ENCODE results near the gene FXYD6.
A peak's percentile ranks its signal among the peaks of the same experiment; 100 is the strongest.
"Not testable (repeated sequence)": the region's sequence is repeated elsewhere in the genome, so short reads cannot be mapped to it uniquely, and the experiment has no call there.

FXYD6 gene

DNA sequence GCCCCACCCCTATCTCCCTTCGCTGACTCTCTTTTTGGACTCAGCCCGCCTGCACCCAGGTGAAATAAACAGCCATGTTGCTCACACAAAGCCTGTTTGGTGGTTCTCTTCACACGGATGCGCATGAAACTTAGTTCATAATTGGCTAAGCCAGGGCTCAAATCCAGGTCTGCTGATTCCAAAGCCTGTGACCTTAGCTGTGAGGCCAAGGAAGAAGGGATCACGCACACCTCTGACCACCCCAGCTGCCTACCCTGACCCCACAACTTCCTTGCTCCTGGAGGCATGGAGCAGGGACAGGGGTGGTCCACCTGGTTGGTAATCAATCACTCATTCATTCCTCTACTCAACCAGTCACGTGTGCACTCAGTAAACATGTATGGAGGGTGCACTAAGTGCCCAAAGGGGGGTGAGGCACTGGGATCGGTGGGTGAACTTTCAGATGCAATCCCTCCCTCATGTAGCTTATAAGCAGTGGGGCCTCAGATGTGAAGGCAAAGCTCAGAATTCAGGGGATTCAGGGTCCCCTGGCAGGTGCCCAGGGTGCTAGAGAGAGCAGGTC lies 62.2 kb downstream of the FXYD6 start:
- Histone ChIP-seq H3K9me2 (replicated peaks; ENCODE audit: insufficient read depth, low read length) (no peaks in the 10 kb centered on the region), H3K9ac (ENCODE audit: low read length) (no peak overlapping the region; the same call in 1 of the 2 replicates), H3K27ac (ENCODE audit: low read length) (peak overlapping the region; percentile 85; the same call in 1 of the 2 replicates), H3K4me1 (ENCODE audit: low read length) (peaks cover 26% of the 10 kb centered on the region), H3K4me3 (ENCODE audit: low read length) (no peak overlapping the region), H3K36me3 (replicated peaks; ENCODE audit: insufficient read depth, low read length) (no peaks in the 10 kb centered on the region), H3K27me3 (replicated peaks; ENCODE audit: insufficient read depth, low read length) (no peaks in the 10 kb centered on the region), H4K20me1 (ENCODE audit: insufficient read depth, low read length) (no peaks in the 10 kb centered on the region), H3F3A (ENCODE audit: insufficient read depth, low read length) (no peaks in the 10 kb centered on the region; the same call in 1 of the 2 replicates), H3K79me2 (ENCODE audit: low read length) (no peaks in the 10 kb centered on the region), H3K9me3 (replicated peaks; ENCODE audit: insufficient read depth, low read length) (no peaks in the 10 kb centered on the region), H2AFZ (ENCODE audit: low read length) (peak overlapping the region; percentile 64), H3K4me2 (ENCODE audit: low read depth, low read length) (no peak overlapping the region)
- TF ChIP-seq EZH2phosphoT487 (IDR thresholded peaks at IDR 0.05; ENCODE audit: low read length), result no peak
- TF ChIP-seq EZH2 (optimal IDR thresholded peaks at IDR 0.05; ENCODE audit: low read depth, low read length), result no peak
- TF ChIP-seq, protein P1, sequence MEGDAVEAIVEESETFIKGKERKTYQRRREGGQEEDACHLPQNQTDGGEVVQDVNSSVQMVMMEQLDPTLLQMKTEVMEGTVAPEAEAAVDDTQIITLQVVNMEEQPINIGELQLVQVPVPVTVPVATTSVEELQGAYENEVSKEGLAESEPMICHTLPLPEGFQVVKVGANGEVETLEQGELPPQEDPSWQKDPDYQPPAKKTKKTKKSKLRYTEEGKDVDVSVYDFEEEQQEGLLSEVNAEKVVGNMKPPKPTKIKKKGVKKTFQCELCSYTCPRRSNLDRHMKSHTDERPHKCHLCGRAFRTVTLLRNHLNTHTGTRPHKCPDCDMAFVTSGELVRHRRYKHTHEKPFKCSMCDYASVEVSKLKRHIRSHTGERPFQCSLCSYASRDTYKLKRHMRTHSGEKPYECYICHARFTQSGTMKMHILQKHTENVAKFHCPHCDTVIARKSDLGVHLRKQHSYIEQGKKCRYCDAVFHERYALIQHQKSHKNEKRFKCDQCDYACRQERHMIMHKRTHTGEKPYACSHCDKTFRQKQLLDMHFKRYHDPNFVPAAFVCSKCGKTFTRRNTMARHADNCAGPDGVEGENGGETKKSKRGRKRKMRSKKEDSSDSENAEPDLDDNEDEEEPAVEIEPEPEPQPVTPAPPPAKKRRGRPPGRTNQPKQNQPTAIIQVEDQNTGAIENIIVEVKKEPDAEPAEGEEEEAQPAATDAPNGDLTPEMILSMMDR (IDR thresholded peaks at IDR 0.05; ENCODE audit: low read length), result no peak
- no peak for DNase-seq

DNA sequence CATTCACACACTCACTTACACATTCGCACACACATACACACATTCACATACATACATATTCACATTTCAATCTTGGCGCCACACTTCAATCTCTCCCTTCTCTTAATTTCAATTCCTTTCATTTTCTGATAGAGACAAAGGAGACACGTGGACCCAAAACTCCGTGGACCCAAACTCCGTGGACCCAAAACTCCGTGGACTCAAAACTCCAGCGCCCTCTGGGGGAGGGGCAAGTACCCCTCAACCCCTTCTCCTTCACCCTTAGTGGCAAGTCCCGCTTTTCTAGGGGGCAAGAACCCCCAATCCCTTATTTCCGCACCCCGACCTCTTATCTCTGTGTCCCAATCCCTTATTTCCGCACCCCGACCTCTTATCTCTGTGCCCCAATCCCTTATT lies 66.4 kb downstream of the FXYD6 start:
- not testable (repeated sequence) for H3K27ac ChIP-seq (ENCODE audit: low read length); H3K79me2 ChIP-seq (ENCODE audit: low read length); DNase-seq; H3K9me3 ChIP-seq (replicated peaks; ENCODE audit: insufficient read depth, low read length); H3K4me1 ChIP-seq (ENCODE audit: low read length); H3K36me3 ChIP-seq (replicated peaks; ENCODE audit: insufficient read depth, low read length); H4K20me1 ChIP-seq (ENCODE audit: insufficient read depth, low read length); H3K27me3 ChIP-seq (replicated peaks; ENCODE audit: insufficient read depth, low read length); H3K9ac ChIP-seq (ENCODE audit: low read length); H2AFZ ChIP-seq (ENCODE audit: low read length); H3K4me2 ChIP-seq (ENCODE audit: low read depth, low read length); H3K4me3 ChIP-seq (ENCODE audit: low read length); H3F3A ChIP-seq (ENCODE audit: insufficient read depth, low read length); H3K9me2 ChIP-seq (replicated peaks; ENCODE audit: insufficient read depth, low read length)

DNA sequence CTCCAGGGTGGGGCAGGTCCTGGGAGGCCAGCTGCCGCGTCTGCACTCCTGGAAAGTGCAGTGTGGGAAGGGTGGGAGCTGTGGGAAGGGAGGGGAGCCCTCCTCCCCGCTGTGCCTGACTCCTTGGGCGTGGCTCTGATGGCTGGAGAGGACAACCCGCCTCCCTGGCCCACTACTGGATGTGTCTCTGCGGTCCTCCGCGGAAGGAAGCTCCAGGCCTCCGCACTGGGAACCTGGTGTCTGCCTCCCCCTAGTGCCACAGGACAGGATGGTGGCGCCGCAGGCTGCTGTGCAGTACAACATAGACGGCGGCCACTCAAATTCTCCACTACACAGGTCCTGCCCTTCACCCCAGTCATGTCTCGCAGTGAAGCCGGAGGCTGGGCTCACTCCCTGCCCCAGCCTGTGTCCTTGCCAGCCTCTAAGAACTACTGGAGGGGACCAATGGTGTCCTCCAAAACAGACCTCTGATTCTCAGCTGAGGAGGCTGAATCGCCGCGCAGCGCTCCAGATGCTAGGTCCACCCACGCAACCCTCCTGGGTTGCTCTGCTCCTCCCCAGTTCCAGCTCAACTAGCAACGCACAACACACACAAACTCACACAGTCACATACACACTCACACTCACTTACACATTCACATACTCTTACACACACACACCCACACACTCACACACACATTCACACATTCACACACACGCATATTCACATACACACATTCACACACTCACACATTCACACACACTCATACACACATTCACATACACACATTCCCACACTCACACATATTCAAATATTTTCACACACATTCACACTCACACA lies 67.0 kb downstream of the FXYD6 start:
- Histone ChIP-seq H3K9me2 (replicated peaks; ENCODE audit: insufficient read depth, low read length) (no peaks in the 10 kb centered on the region), H4K20me1 (ENCODE audit: insufficient read depth, low read length) (no peaks in the 10 kb centered on the region), H3K27me3 (replicated peaks; ENCODE audit: insufficient read depth, low read length) (no peaks in the 10 kb centered on the region; the same call in 1 of the 2 replicates), H3K36me3 (replicated peaks; ENCODE audit: insufficient read depth, low read length) (no peaks in the 10 kb centered on the region), H3K9ac (ENCODE audit: low read length) (no peak overlapping the region), H3K4me2 (ENCODE audit: low read depth, low read length) (no peak overlapping the region), H3K4me3 (ENCODE audit: low read length) (no peak overlapping the region), H3K9me3 (replicated peaks; ENCODE audit: insufficient read depth, low read length) (no peaks in the 10 kb centered on the region), H3K79me2 (ENCODE audit: low read length) (no peaks in the 10 kb centered on the region), H3F3A (ENCODE audit: insufficient read depth, low read length) (no peaks in the 10 kb centered on the region), H3K4me1 (ENCODE audit: low read length) (peaks cover 2% of the 10 kb centered on the region), H3K27ac (ENCODE audit: low read length) (no peak overlapping the region), H2AFZ (ENCODE audit: low read length) (no peak overlapping the region)
- TF ChIP-seq, protein P1 (IDR thresholded peaks at IDR 0.05; ENCODE audit: low read length), result no peak
- TF ChIP-seq EZH2phosphoT487 (IDR thresholded peaks at IDR 0.05; ENCODE audit: low read length) (no peak), EZH2 (optimal IDR thresholded peaks at IDR 0.05; ENCODE audit: low read depth, low read length) (no peak)
- DNase-seq, result no peak

DNA sequence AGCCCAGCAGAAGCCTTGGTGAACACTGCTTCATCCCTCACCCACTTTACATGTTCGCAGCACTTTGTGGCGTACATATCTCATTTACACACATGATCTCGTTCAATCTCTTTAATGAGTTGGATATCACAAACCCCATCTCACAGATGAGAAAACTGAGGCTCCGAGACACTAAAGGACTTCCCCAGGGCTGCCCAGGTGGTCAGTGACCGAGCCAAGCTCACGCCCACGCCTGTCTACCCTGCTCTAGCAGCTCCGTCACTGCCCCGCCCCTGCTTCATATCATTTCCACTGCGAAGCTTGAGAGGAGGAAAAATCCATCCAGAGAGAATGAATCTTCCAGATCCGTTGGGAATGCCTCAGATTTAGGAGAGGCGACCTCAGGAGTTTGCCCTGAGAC lies 67.7 kb downstream of the FXYD6 start:
- no peaks in the 10 kb centered on the region for H3K4me1 ChIP-seq (ENCODE audit: low read length)
- H3K9me2 ChIP-seq (replicated peaks; ENCODE audit: insufficient read depth, low read length), result no peaks in the 10 kb centered on the region
- no peaks in the 10 kb centered on the region for H4K20me1 ChIP-seq (ENCODE audit: insufficient read depth, low read length)
- no peak overlapping the region for H3K4me3 ChIP-seq (ENCODE audit: low read length)
- no peak overlapping the region for H3K9ac ChIP-seq (ENCODE audit: low read length)
- H3F3A ChIP-seq (ENCODE audit: insufficient read depth, low read length), result no peaks in the 10 kb centered on the region
- H2AFZ ChIP-seq (ENCODE audit: low read length), result no peak overlapping the region
- TF ChIP-seq, protein P1 (IDR thresholded peaks at IDR 0.05; ENCODE audit: low read length), result no peak
- TF ChIP-seq EZH2phosphoT487 (IDR thresholded peaks at IDR 0.05; ENCODE audit: low read length) (no peak), EZH2 (optimal IDR thresholded peaks at IDR 0.05; ENCODE audit: low read depth, low read length) (no peak)
- H3K9me3 ChIP-seq (replicated peaks; ENCODE audit: insufficient read depth, low read length), result no peaks in the 10 kb centered on the region
- no peak overlapping the region for H3K4me2 ChIP-seq (ENCODE audit: low read depth, low read length)
- H3K79me2 ChIP-seq (ENCODE audit: low read length), result no peaks in the 10 kb centered on the region
- H3K36me3 ChIP-seq (replicated peaks; ENCODE audit: insufficient read depth, low read length), result no peaks in the 10 kb centered on the region
- DNase-seq, result no peak
- H3K27me3 ChIP-seq (replicated peaks; ENCODE audit: insufficient read depth, low read length), result no peaks in the 10 kb centered on the region; the same call in 1 of the 2 replicates
- H3K27ac ChIP-seq (ENCODE audit: low read length), result no peak overlapping the region
